ENCODE measurements around the gene GARRE1. TPM values are rescaled to one million over a fixed set of nuclear protein-coding genes. Genes with fewer than 3 reads are reported as not detected.
"Not testable (repeated sequence)": the region's sequence is repeated elsewhere in the genome, so short reads cannot be mapped to it uniquely, and the experiment has no call there.

The GARRE1 gene
- total RNA-seq, 1 donor from 2014 or later: 10.0 TPM

GRCh38 chr19:34274284-34274826, 20.0 kb downstream of the GARRE1 start:
- Mint-ChIP-seq H3K36me3 (ENCODE audit: low read depth) (peaks cover 10% of the 10 kb centered on the region), H3K27me3 (ENCODE audit: low read depth) (peaks cover 5% of the 10 kb centered on the region), H3K27ac (no peak overlapping the region), H3K4me3 (ENCODE audit: low read depth) (no peak overlapping the region), H3K4me1 (ENCODE audit: low read depth) (peaks cover 17% of the 10 kb centered on the region), H3K9me3 (no peaks in the 10 kb centered on the region)
- DNase-seq (ENCODE audit: low spot score): no peak
- intact Hi-C loops (cut with micrococcal nuclease): loop anchor here (10.0 kb wide), 1 partner anchor 50 kb away; no protein-coding TSS in a partner anchor

DNA sequence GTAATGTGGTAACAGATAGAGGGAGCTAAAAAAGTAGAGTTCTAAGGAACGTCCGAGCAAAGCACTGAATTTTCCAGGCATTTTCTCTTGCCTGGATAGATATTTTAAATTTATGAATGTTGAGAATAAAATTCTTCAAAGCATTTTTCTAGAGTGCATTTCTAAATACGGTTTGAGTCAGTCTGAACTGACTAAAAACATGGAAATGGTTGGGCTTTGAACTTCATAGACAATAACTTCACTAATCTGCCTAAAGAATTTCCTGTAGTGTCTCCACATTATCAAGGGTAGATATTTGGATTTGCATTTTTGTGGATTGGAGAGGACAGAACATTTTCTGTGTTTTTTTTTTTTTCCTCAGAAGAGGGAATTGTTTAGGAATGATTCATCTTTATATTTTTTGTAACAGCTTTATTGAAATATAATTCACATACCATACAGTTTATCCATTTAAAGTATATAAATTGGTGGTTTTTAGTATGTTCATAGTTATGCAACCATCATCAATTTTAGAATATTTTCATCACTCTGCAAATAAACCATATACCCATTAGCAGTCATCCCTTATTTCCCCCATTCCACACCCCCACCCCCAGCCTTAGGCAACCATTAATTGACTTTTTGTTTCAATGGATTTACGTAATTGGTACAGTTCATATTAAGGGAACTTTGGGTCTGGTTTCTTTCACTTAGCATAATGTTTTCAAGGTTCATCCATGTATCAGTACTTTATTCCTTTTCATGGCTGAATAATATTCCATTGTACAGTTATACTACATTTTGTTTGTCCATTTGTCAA, 20.7 kb downstream of the GARRE1 start:
- Mint-ChIP-seq H3K4me3 (ENCODE audit: low read depth) (no peak overlapping the region), H3K27me3 (ENCODE audit: low read depth) (peaks cover 5% of the 10 kb centered on the region), H3K9me3 (no peaks in the 10 kb centered on the region), H3K27ac (no peak overlapping the region), H3K4me1 (ENCODE audit: low read depth) (peaks cover 11% of the 10 kb centered on the region), H3K36me3 (ENCODE audit: low read depth) (peaks cover 10% of the 10 kb centered on the region)
- intact Hi-C loops (cut with micrococcal nuclease): loop anchor here (10.0 kb wide), 1 partner anchor 50 kb away; no protein-coding TSS in a partner anchor
- DNase-seq (ENCODE audit: low spot score): no peak

- Mint-ChIP-seq H3K27me3 (ENCODE audit: low read depth) (peaks cover 5% of the 10 kb centered on the region), H3K4me3 (ENCODE audit: low read depth) (no peak overlapping the region), H3K27ac (no peak overlapping the region), H3K9me3 (no peaks in the 10 kb centered on the region), H3K4me1 (ENCODE audit: low read depth) (peaks cover 4% of the 10 kb centered on the region), H3K36me3 (ENCODE audit: low read depth) (peaks cover 5% of the 10 kb centered on the region)
- no peak for DNase-seq (ENCODE audit: low spot score)
- intact Hi-C loops (cut with micrococcal nuclease): loop anchor here (10.0 kb wide), 1 partner anchor 51 kb away; no protein-coding TSS in a partner anchor
Observed at GRCh38 chr19:34275705-34276104, 21.4 kb downstream of the GARRE1 start.

GRCh38 chr19:34276614-34277013, 22.3 kb downstream of the GARRE1 start:
- Mint-ChIP-seq H3K27ac (no peak overlapping the region), H3K36me3 (ENCODE audit: low read depth) (peaks cover 4% of the 10 kb centered on the region), H3K4me1 (ENCODE audit: low read depth) (peaks cover 3% of the 10 kb centered on the region), H3K9me3 (no peaks in the 10 kb centered on the region), H3K4me3 (ENCODE audit: low read depth) (no peak overlapping the region), H3K27me3 (ENCODE audit: low read depth) (peaks cover 5% of the 10 kb centered on the region)
- intact Hi-C loops (cut with micrococcal nuclease): loop anchor here (10.0 kb wide), 1 partner anchor 52 kb away; no protein-coding TSS in a partner anchor
- no peak for DNase-seq (ENCODE audit: low spot score)

GRCh38 chr19:34277244-34277643, 22.9 kb downstream of the GARRE1 start:
- Mint-ChIP-seq H3K27ac (no peak overlapping the region), H3K4me1 (ENCODE audit: low read depth) (peaks cover 3% of the 10 kb centered on the region), H3K9me3 (no peaks in the 10 kb centered on the region), H3K27me3 (ENCODE audit: low read depth) (peaks cover 5% of the 10 kb centered on the region), H3K4me3 (ENCODE audit: low read depth) (no peak overlapping the region), H3K36me3 (ENCODE audit: low read depth) (peaks cover 4% of the 10 kb centered on the region)
- DNase-seq (ENCODE audit: low spot score): no peak
- intact Hi-C loops (cut with micrococcal nuclease): loop anchor here (10.0 kb wide), 1 partner anchor 52 kb away; no protein-coding TSS in a partner anchor

DNA sequence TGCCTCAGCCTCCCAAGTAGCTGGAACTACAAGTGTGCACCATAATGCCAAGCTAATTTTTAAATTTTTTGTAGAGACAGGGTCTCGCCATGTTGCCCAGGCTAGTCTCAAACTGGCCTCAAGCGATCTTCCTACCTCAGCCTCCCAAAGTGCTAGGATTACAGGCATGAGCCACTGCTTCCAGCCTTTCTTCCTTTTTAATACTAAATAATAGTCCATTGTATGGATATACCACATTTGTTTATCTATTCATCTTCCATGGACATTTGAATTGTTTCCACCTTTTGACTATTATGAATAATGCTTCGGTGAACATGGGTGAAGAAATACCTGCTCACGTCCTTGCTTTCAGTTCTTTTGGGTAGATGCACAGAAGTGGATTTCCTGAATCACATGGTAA, 24.4 kb downstream of the GARRE1 start:
- Mint-ChIP-seq H3K9me3 (no peaks in the 10 kb centered on the region), H3K4me3 (ENCODE audit: low read depth) (no peak overlapping the region), H3K36me3 (ENCODE audit: low read depth) (peaks cover 4% of the 10 kb centered on the region), H3K27me3 (ENCODE audit: low read depth) (peaks cover 2% of the 10 kb centered on the region), H3K4me1 (ENCODE audit: low read depth) (peaks cover 3% of the 10 kb centered on the region), H3K27ac (no peak overlapping the region)
- no peak for DNase-seq (ENCODE audit: low spot score)
- intact Hi-C loops (cut with micrococcal nuclease): loop anchor here (10.0 kb wide), 1 partner anchor 54 kb away; no protein-coding TSS in a partner anchor

DNA sequence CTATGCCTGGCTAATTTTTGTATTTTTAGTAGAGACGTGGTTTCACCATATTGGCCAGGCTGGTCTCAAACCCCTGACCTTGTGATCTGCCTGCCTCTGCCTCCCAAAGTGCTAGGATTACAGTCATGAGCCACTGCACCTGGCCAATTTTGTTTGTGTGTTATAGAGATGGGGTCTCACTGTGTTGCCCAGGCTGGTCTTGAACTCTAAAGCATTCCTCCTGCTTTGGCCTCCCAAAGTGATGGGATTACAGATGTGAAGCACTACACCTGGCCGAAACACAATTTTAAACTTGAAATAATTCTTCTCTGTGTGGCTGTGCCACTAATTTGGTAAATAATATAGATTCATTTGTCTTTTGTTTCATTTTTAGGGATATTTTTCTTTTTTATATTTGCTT, 27.1 kb downstream of the GARRE1 start:
- H3K27me3 Mint-ChIP-seq (ENCODE audit: low read depth); H3K4me1 Mint-ChIP-seq (ENCODE audit: low read depth); H3K27ac Mint-ChIP-seq; DNase-seq (ENCODE audit: low spot score); H3K36me3 Mint-ChIP-seq (ENCODE audit: low read depth); H3K4me3 Mint-ChIP-seq (ENCODE audit: low read depth); H3K9me3 Mint-ChIP-seq; intact Hi-C loops (cut with micrococcal nuclease): not testable (repeated sequence)

GRCh38 chr19:34282611-34283519, 28.5 kb downstream of the GARRE1 start:
- no peak for DNase-seq (ENCODE audit: low spot score)
- H3K27me3 Mint-ChIP-seq (ENCODE audit: low read depth): no peaks in the 10 kb centered on the region
- H3K36me3 Mint-ChIP-seq (ENCODE audit: low read depth): no peaks in the 10 kb centered on the region
- no peaks in the 10 kb centered on the region for H3K9me3 Mint-ChIP-seq
- no peak overlapping the region for H3K27ac Mint-ChIP-seq
- peaks cover 2% of the 10 kb centered on the region for H3K4me1 Mint-ChIP-seq (ENCODE audit: low read depth)
- intact Hi-C loops (cut with micrococcal nuclease): no loop called here
- H3K4me3 Mint-ChIP-seq (ENCODE audit: low read depth): no peak overlapping the region

GRCh38 chr19:34284505-34284904, 30.2 kb downstream of the GARRE1 start:
- no peaks in the 10 kb centered on the region for H3K9me3 Mint-ChIP-seq
- DNase-seq (ENCODE audit: low spot score): no peak
- no peak overlapping the region for H3K4me3 Mint-ChIP-seq (ENCODE audit: low read depth)
- H3K36me3 Mint-ChIP-seq (ENCODE audit: low read depth): no peaks in the 10 kb centered on the region
- H3K27ac Mint-ChIP-seq: no peak overlapping the region
- peaks cover 9% of the 10 kb centered on the region for H3K4me1 Mint-ChIP-seq (ENCODE audit: low read depth)
- no peaks in the 10 kb centered on the region for H3K27me3 Mint-ChIP-seq (ENCODE audit: low read depth)
- intact Hi-C loops (cut with micrococcal nuclease): no loop called here

GRCh38 chr19:34287662-34288140, 33.3 kb downstream of the GARRE1 start:
- H3K4me1 Mint-ChIP-seq (ENCODE audit: low read depth): peaks cover 9% of the 10 kb centered on the region
- H3K36me3 Mint-ChIP-seq (ENCODE audit: low read depth): no peaks in the 10 kb centered on the region
- H3K4me3 Mint-ChIP-seq (ENCODE audit: low read depth): no peak overlapping the region
- H3K9me3 Mint-ChIP-seq: no peaks in the 10 kb centered on the region
- no peaks in the 10 kb centered on the region for H3K27me3 Mint-ChIP-seq (ENCODE audit: low read depth)
- no peak overlapping the region for H3K27ac Mint-ChIP-seq
- intact Hi-C loops (cut with micrococcal nuclease): no loop called here
- no peak for DNase-seq (ENCODE audit: low spot score)

- Mint-ChIP-seq H3K4me3 (ENCODE audit: low read depth) (no peak overlapping the region), H3K36me3 (ENCODE audit: low read depth) (no peaks in the 10 kb centered on the region), H3K9me3 (no peaks in the 10 kb centered on the region), H3K4me1 (ENCODE audit: low read depth) (peaks cover 9% of the 10 kb centered on the region), H3K27ac (no peak overlapping the region), H3K27me3 (ENCODE audit: low read depth) (no peaks in the 10 kb centered on the region)
- DNase-seq (ENCODE audit: low spot score): no peak
- intact Hi-C loops (cut with micrococcal nuclease): no loop called here
Observed at GRCh38 chr19:34288381-34288780, 34.0 kb downstream of the GARRE1 start.

- Mint-ChIP-seq H3K36me3 (ENCODE audit: low read depth) (no peaks in the 10 kb centered on the region), H3K4me1 (ENCODE audit: low read depth) (peaks cover 9% of the 10 kb centered on the region), H3K9me3 (no peaks in the 10 kb centered on the region), H3K27ac (no peak overlapping the region), H3K27me3 (ENCODE audit: low read depth) (no peaks in the 10 kb centered on the region), H3K4me3 (ENCODE audit: low read depth) (no peak overlapping the region)
- intact Hi-C loops (cut with micrococcal nuclease): no loop called here
- DNase-seq (ENCODE audit: low spot score): no peak
Observed at GRCh38 chr19:34291235-34291634, 36.9 kb downstream of the GARRE1 start.

Data from activated T-helper 2 cell treated with anti-CD3 and anti-CD28 coated beads, Interferon-gamma antibody, Interleukin-2, Interleukin-4, amounts not matched to agents 10 μg/mL and 5 μg/mL and 100 μg/mL, durations not matched to agents 14 hours and 24 hours and 36 hours (primary cell).